H1 (cell line): ENCODE measurements around the gene CORO1C. TPM values are rescaled to one million over a fixed set of nuclear protein-coding genes. Genes with fewer than 3 reads are reported as not detected.

ENCODE experiments used
- CTCF ChIA-PET: fragments of 300-600 bp; sonication (Branson Sonifier 250); formaldehyde crosslinking; loops from one replicate; lab custom pipeline; 2021; ENCODE audit not compliant: partially characterized antibody; lab: Charles Lee
- POLR2A ChIA-PET: fragments of 300-600 bp; sonication (Branson Sonifier 250); formaldehyde crosslinking; loops from one replicate; lab custom pipeline; 2021; ENCODE audit warnings: inconsistent platforms; ENCODE audit not compliant: partially characterized antibody; lab: Charles Lee
- DNase-seq, 2 experiments: peaks; one replicate each; pipeline versions ENCODE4 v3.0.0 to v3.0.0-alpha.2; 2010 to 2022; ENCODE audit warnings: low spot score in 2 of 2, low read depth in 1 of 2, mixed read lengths in 1 of 2
- FAIRE-seq: peaks from 2 replicates; lab custom pipeline; 2011; peaks lifted over from hg19 to GRCh38; lab: Jason Lieb, UNC
- H2AFZ ChIP-seq: 2 replicates; pipeline ENCODE4 v1.8.1; 2012; ENCODE audit warnings: low read length, inconsistent platforms
- H2AK5ac ChIP-seq: 2 replicates; pipeline ENCODE4 v1.6.1; 2013; ENCODE audit warnings: low read depth, low read length
- H2BK120ac ChIP-seq: replicated peaks from 2 replicates; pipeline ENCODE3; 2013; ENCODE audit warnings: low read depth, low read length, inconsistent platforms
- H2BK12ac ChIP-seq: 2 replicates; pipeline ENCODE4 v1.6.1; 2013; ENCODE audit warnings: low read depth, low read length
- H2BK15ac ChIP-seq: 2 replicates; pipeline ENCODE4 v1.6.1; 2013; ENCODE audit warnings: low read length
- H2BK20ac ChIP-seq: 2 replicates; pipeline ENCODE4 v1.6.1; 2013; ENCODE audit warnings: low read length
- H2BK5ac ChIP-seq: 2 replicates; pipeline ENCODE4 v1.6.1; 2013; ENCODE audit warnings: low read depth, low read length
- H3K14ac ChIP-seq: 2 replicates; pipeline ENCODE4 v1.6.1; 2013; ENCODE audit warnings: inconsistent platforms; ENCODE audit not compliant: insufficient read length
- H3K18ac ChIP-seq: 2 replicates; pipeline ENCODE4 v1.6.1; 2013; ENCODE audit warnings: low read length; ENCODE audit errors: extremely low read depth
- H3K23ac ChIP-seq: 2 replicates; pipeline ENCODE4 v1.6.1; 2013; ENCODE audit warnings: inconsistent platforms; ENCODE audit not compliant: insufficient read length
- H3K23me2 ChIP-seq: 2 replicates; pipeline ENCODE4 v1.6.1; 2013; ENCODE audit warnings: low read depth, low read length
- H3K27ac ChIP-seq: 2 replicates; pipeline ENCODE4 v1.6.1; 2011; ENCODE audit warnings: low read depth, low read length, inconsistent platforms
- H3K27me3 ChIP-seq, 4 experiments: replicated peaks in 1 of 4; 1 replicate in 1 of 4; 2 replicates in 3 of 4; pipeline versions ENCODE4 v1.6.1 to v1.8.1; 2011 to 2013; ENCODE audit warnings: low read length in 3 of 4, mild to moderate bottlenecking in 3 of 4, inconsistent platforms in 2 of 4, mixed read lengths in 2 of 4, moderate library complexity in 1 of 4; ENCODE audit not compliant: control insufficient read depth in 3 of 4, insufficient read depth in 3 of 4; ENCODE audit errors: extremely low read depth in 1 of 4
- H3K36me3 ChIP-seq, 4 experiments: 2 replicates each; pipeline versions ENCODE4 v1.6.1 to v1.8.1; 2011 to 2013; ENCODE audit warnings: mild to moderate bottlenecking in 4 of 4, low read length in 3 of 4, moderate library complexity in 2 of 4, control low read depth in 1 of 4, inconsistent platforms in 1 of 4; ENCODE audit not compliant: insufficient read depth in 4 of 4, control insufficient read depth in 2 of 4
- H3K4ac ChIP-seq: replicated peaks from 2 replicates; pipeline ENCODE3; 2013; ENCODE audit warnings: low read length, low read depth, mixed read lengths, inconsistent platforms; ENCODE audit not compliant: insufficient read length
- H3K4me1 ChIP-seq, 4 experiments: replicated peaks in 1 of 4; 1 replicate in 1 of 4; 2 replicates in 3 of 4; pipeline versions ENCODE4 v1.6.1 to v1.8.1; 2011 to 2013; ENCODE audit warnings: low read length in 3 of 4, inconsistent platforms in 2 of 4, mixed read lengths in 1 of 4; ENCODE audit not compliant: insufficient read depth in 4 of 4, control insufficient read depth in 3 of 4
- H3K4me2 ChIP-seq, 2 experiments: 2 replicates each; pipeline versions ENCODE4 v1.6.1 to v1.8.1; 2011 to 2013; ENCODE audit warnings: low read depth in 2 of 2, low read length in 2 of 2, control low read depth in 1 of 2, inconsistent platforms in 1 of 2, mild to moderate bottlenecking in 1 of 2; ENCODE audit not compliant: insufficient read depth in 1 of 2
- H3K4me3 ChIP-seq, 4 experiments: fragments of 200-600, 300-600 bp in 1 of 4; sonication (generic), shearing (Covaris generic), sonication (Bioruptor Twin) in 1 of 4; 2 replicates each; pipeline versions ENCODE4 v1.5.1 to v1.8.1; 2011 to 2016; ENCODE audit warnings: low read length in 4 of 4, low read depth in 3 of 4, control low read depth in 2 of 4, inconsistent platforms in 2 of 4, mild to moderate bottlenecking in 2 of 4, mixed read lengths in 1 of 4, moderate library complexity in 1 of 4; ENCODE audit not compliant: insufficient read depth in 2 of 4; ENCODE audit errors: extremely low read depth in 1 of 4
- H3K56ac ChIP-seq: replicated peaks from 2 replicates; pipeline ENCODE3; 2013; ENCODE audit warnings: low read depth, mild to moderate bottlenecking, mixed read lengths, low read length, inconsistent platforms; ENCODE audit not compliant: insufficient read length
- H3K79me1 ChIP-seq: 2 replicates; pipeline ENCODE4 v1.6.1; 2013; ENCODE audit warnings: low read depth, low read length, control low read depth
- H3K79me2 ChIP-seq, 2 experiments: 2 replicates each; pipeline versions ENCODE4 v1.6.1 to v1.8.1; 2012 to 2013; ENCODE audit warnings: low read length in 2 of 2, mild to moderate bottlenecking in 2 of 2, inconsistent platforms in 1 of 2; ENCODE audit not compliant: insufficient read depth in 2 of 2, control insufficient read depth in 1 of 2
- H3K9ac ChIP-seq, 4 experiments: replicated peaks in 1 of 4; 1 replicate in 1 of 4; 2 replicates in 3 of 4; pipeline versions ENCODE4 v1.6.1 to v1.8.1; 2011 to 2013; ENCODE audit warnings: low read depth in 3 of 4, low read length in 3 of 4, control low read depth in 2 of 4, mild to moderate bottlenecking in 2 of 4, moderate library complexity in 2 of 4, inconsistent platforms in 1 of 4; ENCODE audit errors: extremely low read depth in 1 of 4
- H3K9me3 ChIP-seq, 2 experiments: 2 replicates each; pipeline versions ENCODE4 v1.6.1 to v1.8.1; 2012 to 2013; ENCODE audit warnings: mild to moderate bottlenecking in 2 of 2, moderate library complexity in 2 of 2, control low read depth in 1 of 2, inconsistent platforms in 1 of 2, low read depth in 1 of 2, low read length in 1 of 2, mixed read lengths in 1 of 2; ENCODE audit not compliant: insufficient read depth in 2 of 2
- H4K20me1 ChIP-seq, 2 experiments: replicated peaks in 1 of 2; 2 replicates each; pipeline versions ENCODE3 to v1.8.1; 2011 to 2013; ENCODE audit warnings: inconsistent platforms in 2 of 2, low read length in 2 of 2, mild to moderate bottlenecking in 1 of 2; ENCODE audit not compliant: insufficient read depth in 2 of 2, control insufficient read depth in 1 of 2
- H4K5ac ChIP-seq: 2 replicates; pipeline ENCODE4 v1.6.1; 2013; ENCODE audit warnings: low read length, low read depth, mixed read lengths, inconsistent platforms; ENCODE audit not compliant: insufficient read length
- H4K8ac ChIP-seq: 2 replicates; pipeline ENCODE4 v1.8.0; 2013; ENCODE audit warnings: mild to moderate bottlenecking, moderate library complexity, low read length, inconsistent platforms; ENCODE audit not compliant: insufficient read depth; ENCODE audit errors: extremely low read depth
- H4K91ac ChIP-seq: replicated peaks from 2 replicates; pipeline ENCODE3; 2013; ENCODE audit warnings: low read length, mixed read lengths, inconsistent platforms; ENCODE audit not compliant: insufficient read length
- CHD2 ChIP-seq: IDR thresholded peaks from 2 replicates; pipeline ENCODE4 v1.6.1; 2012; ENCODE audit warnings: low read length, improper control_type of control experiment
- CREB1 ChIP-seq: IDR thresholded peaks from 2 replicates; pipeline ENCODE4 v1.6.1; 2012; ENCODE audit warnings: inconsistent platforms
- FOSL1 ChIP-seq: IDR thresholded peaks from 2 replicates; pipeline ENCODE4 v1.6.1; 2011; ENCODE audit warnings: mild to moderate bottlenecking, low read depth, low read length, moderate library complexity; ENCODE audit not compliant: insufficient read depth
- GTF2F1 ChIP-seq: IDR thresholded peaks from 2 replicates; pipeline ENCODE4 v1.6.1; 2012; ENCODE audit warnings: low read depth, low read length, improper control_type of control experiment, borderline replicate concordance
- HDAC6 ChIP-seq: IDR thresholded peaks from one replicate; pipeline ENCODE4 v1.7.1; 2012; ENCODE audit warnings: low read depth, mild to moderate bottlenecking, inconsistent platforms, low read length, moderate library complexity
- KDM4A ChIP-seq: IDR thresholded peaks from one replicate; pipeline ENCODE4 v1.7.1; 2012; ENCODE audit warnings: low read depth, mild to moderate bottlenecking, moderate library complexity, low read length, inconsistent platforms; ENCODE audit not compliant: severe bottlenecking
- NANOG ChIP-seq: IDR thresholded peaks from 2 replicates; pipeline ENCODE4 v1.6.1; 2011; ENCODE audit warnings: low read length, low read depth, mild to moderate bottlenecking, inconsistent platforms; ENCODE audit not compliant: insufficient read depth, poor library complexity, severe bottlenecking
- RFX5 ChIP-seq: IDR thresholded peaks from 2 replicates; pipeline ENCODE4 v1.6.1; 2011; ENCODE audit warnings: low read depth, low read length, improper control_type of control experiment, borderline replicate concordance
- RXRA ChIP-seq: IDR thresholded peaks from 2 replicates; pipeline ENCODE4 v1.6.1; 2011; ENCODE audit warnings: low read depth, mild to moderate bottlenecking, low read length, moderate library complexity; ENCODE audit not compliant: insufficient read depth
- SIN3A ChIP-seq, 2 experiments: IDR thresholded peaks in 1 of 2; conservative IDR thresholded peaks in 1 of 2; 2 replicates each; pipeline ENCODE4 v1.6.1; 2011 to 2012; ENCODE audit warnings: low read length in 2 of 2, improper control_type of control experiment in 1 of 2, low read depth in 1 of 2, mild to moderate bottlenecking in 1 of 2
- TCF12 ChIP-seq: IDR thresholded peaks from 2 replicates; pipeline ENCODE4 v1.6.1; 2011; ENCODE audit warnings: low read depth, mild to moderate bottlenecking, low read length
- TEAD4 ChIP-seq: IDR thresholded peaks from 2 replicates; pipeline ENCODE4 v1.6.1; 2012; ENCODE audit warnings: low read depth, low read length, inconsistent platforms, mixed read lengths
- ZNF274 ChIP-seq: IDR thresholded peaks from 2 replicates; pipeline ENCODE4 v1.7.0; 2012; ENCODE audit warnings: low read length, borderline replicate concordance; ENCODE audit errors: extremely low read depth
- WGBS, 2 experiments: shearing (Covaris generic) in 1 of 2; methylation state at CpG; one replicate each; pipeline versions ENCODE4 v1.1.6 to v1.1.7; 2013 to 2015; ENCODE audit warnings: low lambda C conversion rate in 2 of 2, mixed read lengths in 2 of 2, inconsistent platforms in 1 of 2, low coverage in 1 of 2, missing lambda C conversion rate in 1 of 2; ENCODE audit not compliant: insufficient replicate concordance in 2 of 2, insufficient coverage in 1 of 2, insufficient read length in 1 of 2; ENCODE audit errors: extremely low coverage in 1 of 2, missing lambda C conversion rate in 1 of 2; 5-methylcytosine and 5-hydroxymethylcytosine counted together
- polyA plus RNA-seq, 7 experiments: library from polyadenylated mRNA; depleted of rRNA in 3 of 7; stranded (reverse) in 5 of 7; unstranded in 2 of 7; fragments of >200 nt in 5 of 7; fragments of 200-250 nt in 2 of 7; gene quantifications; 1 replicate in 5 of 7; 2 replicates in 1 of 7; 4 replicates in 1 of 7; pipeline versions ENCODE4 v1.2.1 to v1.2.3, GENCODE V29; 2011 to 2013; ENCODE audit warnings: missing spikeins in 2 of 7, mixed read lengths in 2 of 7
- total RNA-seq: library from RNA; stranded (reverse); fragmentation: NEBNext Ultra II Directional; extraction: Animal tissue kit (Norgen Biotek cat#: 25700); gene quantifications from 2 replicates; pipeline ENCODE4 v1.2.1, GENCODE V29; 2021
- TF ChIP-seq, protein P1 (sequence below): IDR thresholded peaks from 2 replicates; pipeline ENCODE4 v1.6.1; 2012; ENCODE audit warnings: inconsistent platforms

The CORO1C gene
- total and polyA plus RNA-seq, 2 of the 8 experiments (the other 6 are each of a cell fraction or from before 2014, with no cell fraction given) = 72.7 to 120 TPM

DNA sequence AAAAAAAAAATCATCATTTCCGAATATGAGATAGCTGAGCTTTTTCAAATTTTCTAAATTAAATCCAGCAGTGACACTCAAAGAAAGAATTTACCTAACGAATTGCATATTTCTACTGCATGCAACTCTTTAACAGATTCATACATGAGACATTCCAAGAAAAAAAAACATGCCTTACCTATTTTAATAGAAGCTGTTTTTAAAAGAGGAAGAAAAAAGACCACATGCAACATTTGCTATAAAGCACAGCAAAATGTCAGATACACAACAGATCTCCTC is 18.5 kb downstream of the CORO1C start:
- H2BK120ac ChIP-seq = no peak overlapping the region
- H4K8ac ChIP-seq = no peak overlapping the region
- peaks cover 5 to 6% of the 10 kb centered on the region in 2 experiments for H4K20me1 ChIP-seq
- no peak overlapping the region for H3K4ac ChIP-seq
- no peak for FAIRE-seq
- H3K36me3 ChIP-seq = no peaks in the 10 kb centered on the region; a peak in 1 of 8 replicates
- H3K14ac ChIP-seq = no peak overlapping the region
- H3K79me2 ChIP-seq = peaks cover 12 to 88% of the 10 kb centered on the region in 2 experiments
- H3K79me1 ChIP-seq = no peaks in the 10 kb centered on the region; the same call in 1 of the 2 replicates
- H2BK12ac ChIP-seq = no peak overlapping the region
- ChIA-PET POLR2A (interaction anchor here (0.5 to 3.6 kb wide), 4 partner anchors 12 to 21 kb away, joined by 3 to 29 read pairs (median 5); no protein-coding TSS in a partner anchor), CTCF (interaction anchor here (0.6 to 1.6 kb wide), 5 partner anchors 11 to 635 kb away, joined by 3 to 6 read pairs (median 3); no protein-coding TSS in a partner anchor)
- no peaks in the 10 kb centered on the region for H3K9me3 ChIP-seq
- H3K9ac ChIP-seq = no peak overlapping the region
- H3K27ac ChIP-seq = no peak overlapping the region
- H4K91ac ChIP-seq = no peak overlapping the region
- DNase-seq = no peak
- H2BK20ac ChIP-seq = no peak overlapping the region
- no peaks in the 10 kb centered on the region for H3K27me3 ChIP-seq
- H2AFZ ChIP-seq = no peak overlapping the region
- H2AK5ac ChIP-seq = no peak overlapping the region
- H3K23me2 ChIP-seq = no peaks in the 10 kb centered on the region
- H2BK5ac ChIP-seq = no peak overlapping the region
- no peak overlapping the region for H3K56ac ChIP-seq
- no peak overlapping the region for H2BK15ac ChIP-seq
- 0% methylated on average over 1 of the region's 2 CpGs; no CpG with 5 or more reads in 1 of the 2 experiments for WGBS, 2 experiments
- no peak overlapping the region for H3K18ac ChIP-seq
- H3K4me1 ChIP-seq = peaks cover 3 to 14% (median 5%) of the 10 kb centered on the region in 4 experiments; a peak in 4 of 7 replicates
- H3K4me3 ChIP-seq = no peak overlapping the region
- H4K5ac ChIP-seq = no peak overlapping the region
- H3K4me2 ChIP-seq = no peak overlapping the region
- no peak overlapping the region for H3K23ac ChIP-seq
- TF ChIP-seq FOSL1 (no peak), RFX5 (no peak), GTF2F1 (no peak), HDAC6 (no peak), TCF12 (no peak), ZNF274 (no peak), CHD2 (no peak), CREB1 (no peak), NANOG (no peak), TEAD4 (no peak), SIN3A (conservative IDR thresholded peaks at IDR 0.05 in 1 of 2, IDR thresholded peaks at IDR 0.05 in 1 of 2; ENCODE audit: low read depth in 1 of 2, low read length in 2 of 2) (no peak), RXRA (no peak), KDM4A (no peak)
- TF ChIP-seq, protein P1, sequence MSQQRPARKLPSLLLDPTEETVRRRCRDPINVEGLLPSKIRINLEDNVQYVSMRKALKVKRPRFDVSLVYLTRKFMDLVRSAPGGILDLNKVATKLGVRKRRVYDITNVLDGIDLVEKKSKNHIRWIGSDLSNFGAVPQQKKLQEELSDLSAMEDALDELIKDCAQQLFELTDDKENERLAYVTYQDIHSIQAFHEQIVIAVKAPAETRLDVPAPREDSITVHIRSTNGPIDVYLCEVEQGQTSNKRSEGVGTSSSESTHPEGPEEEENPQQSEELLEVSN = no peak
